Upper lobe of left lung (tissue), 6 donors: ENCODE measurements around the gene SPATA18. TPM values are rescaled to one million over a fixed set of nuclear protein-coding genes. Genes with fewer than 3 reads are reported as not detected.

Experiments
- ATAC-seq, 2 donors: fragments of 200-7000 bp; cut with Tn5 transposase; one replicate each; pipeline ENCODE4 v1.9.1; 2022; ENCODE audit warnings: mild to moderate bottlenecking in 2 of 2, moderate library complexity in 2 of 2; ENCODE audit not compliant: low FRiP score in 2 of 2
- DNase-seq, 2 donors: peaks; one replicate each; pipeline ENCODE4 v3.0.0-alpha.2; 2019 to 2020
- H3K27ac ChIP-seq, 4 donors: fragments of 200-600 bp; sonication (generic); one replicate each; pipeline ENCODE4 v1.5.1; 2016 to 2019
- H3K27me3 ChIP-seq, 4 donors: fragments of 200-600 bp; sonication (generic); one replicate each; pipeline ENCODE4 v1.5.1; 2017 to 2019
- H3K36me3 ChIP-seq, 4 donors: fragments of 200-600 bp; sonication (generic); one replicate each; pipeline ENCODE4 v1.5.1; 2016 to 2019
- H3K4me1 ChIP-seq, 4 donors: fragments of 200-600 bp; sonication (generic); one replicate each; pipeline ENCODE4 v1.5.1; 2018 to 2019
- H3K4me3 ChIP-seq, 4 donors: fragments of 200-600 bp; sonication (generic); one replicate each; pipeline ENCODE4 v1.5.1; 2017 to 2019; ENCODE audit warnings: mild to moderate bottlenecking in 2 of 4, moderate library complexity in 1 of 4
- H3K9me3 ChIP-seq, 4 donors: fragments of 200-600 bp; sonication (generic); one replicate each; pipeline ENCODE4 v1.5.1; 2018 to 2019
- EP300 ChIP-seq, 4 donors: sonication (generic); formaldehyde crosslinking; IDR thresholded peaks; one replicate each; pipeline ENCODE4 v1.5.1; 2017; ENCODE audit warnings: antibody characterized with exemption in 4 of 4, control low read depth in 2 of 4
- POLR2A ChIP-seq, 4 donors: fragments of 450-650 bp; IDR thresholded peaks; one replicate each; pipeline ENCODE4 v1.5.1; 2016 to 2017; ENCODE audit warnings: antibody characterized with exemption in 4 of 4, mild to moderate bottlenecking in 2 of 4
- POLR2AphosphoS5 ChIP-seq, 2 donors: sonication (generic); formaldehyde crosslinking; IDR thresholded peaks; one replicate each; pipeline ENCODE4 v1.5.1; 2017; ENCODE audit warnings: antibody characterized with exemption in 2 of 2
- WGBS, 2 donors: methylation state at CpG; one replicate each; pipeline ENCODE4 v1.1.5; 2017 to 2018; 5-methylcytosine and 5-hydroxymethylcytosine counted together
- total RNA-seq, 6 donors: library from RNA; depleted of rRNA in 4 of 6; stranded (reverse); fragments of >200 nt in 4 of 6; gene quantifications; one replicate each; pipeline versions ENCODE4 v1.1.0 to v1.2.1, GENCODE V29; 2016 to 2021
- TF ChIP-seq, protein P1 (sequence below), 6 experiments: fragments of 450-650 bp in 4 of 6; fragments of 200-600 bp in 2 of 6; sonication (generic) in 2 of 6; IDR thresholded peaks; one replicate each; pipeline ENCODE4 v1.5.1; 2016 to 2019; ENCODE audit warnings: antibody characterized with exemption in 6 of 6
- donor health status: DM: no; HTN: no; CAD: no; lungs with moderate emphysema.
- donor health status: DM: no; HTN: yes; CAD: no; lungs with severe emphysema.

The SPATA18 gene
- total RNA-seq, 6 donors from 2014 or later = 8.1 to 55.2 (median 15.1) TPM

DNA sequence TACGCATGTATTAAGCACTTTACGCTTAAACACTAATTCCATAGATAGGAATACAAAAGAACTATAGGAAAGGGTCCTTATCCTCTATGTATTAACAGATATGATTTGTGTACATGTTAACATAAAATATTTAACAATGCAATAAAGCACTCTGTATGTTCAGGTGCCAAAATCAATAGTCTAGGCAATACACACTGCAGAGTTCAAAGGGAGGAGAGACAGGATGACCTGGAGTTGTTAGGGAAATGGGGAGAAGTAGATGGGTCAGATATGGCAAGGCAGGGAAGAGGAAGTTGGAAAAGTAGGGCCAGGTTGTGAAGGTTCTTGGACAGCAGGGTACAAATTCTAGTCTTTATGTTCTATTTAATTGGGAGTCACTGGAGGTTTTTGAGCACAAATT is 15.9 kb upstream of the SPATA18 start:
- 96 to 99% methylated on average over 2 of the region's 2 CpGs for WGBS, 2 donors
- ATAC-seq = no peak
- H3K27me3 ChIP-seq = peaks cover 0 to 6% (median 0%) of the 10 kb centered on the region in 4 donors

DNA sequence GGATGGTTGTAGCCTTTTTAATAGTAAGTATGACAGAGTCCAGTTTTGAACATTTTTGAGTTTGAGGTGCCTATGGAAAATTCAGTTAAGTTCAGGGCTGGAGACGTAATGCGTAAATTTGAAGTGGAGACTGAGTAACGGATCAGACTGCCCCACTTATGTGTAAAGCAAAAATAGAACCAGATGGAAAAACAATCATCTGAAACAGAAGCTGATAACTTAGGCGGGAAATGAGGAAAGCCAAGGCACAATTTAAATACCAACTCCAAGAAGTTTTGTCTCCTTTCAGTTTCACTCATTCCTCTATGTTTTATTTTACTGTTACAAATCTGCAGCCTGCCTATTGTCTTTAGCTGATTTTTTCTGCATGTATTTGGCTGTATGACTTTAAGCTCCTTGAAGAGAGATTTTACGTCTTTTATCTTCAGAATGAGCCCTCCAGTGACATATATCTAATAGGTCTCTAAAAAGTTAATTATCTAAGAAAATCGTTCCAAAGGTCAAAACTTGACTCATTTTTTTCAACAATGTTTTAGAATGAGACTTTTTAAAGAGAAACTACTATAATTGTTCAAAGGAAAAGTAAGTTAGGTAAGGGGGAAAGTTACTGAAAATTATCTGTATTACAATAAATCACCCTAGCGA is 14.1 kb upstream of the SPATA18 start:
- no peak for DNase-seq
- Histone ChIP-seq H3K9me3 (no peaks in the 10 kb centered on the region), H3K36me3 (no peaks in the 10 kb centered on the region), H3K4me3 (peak overlapping the region in 3 of 4 donors; percentile 82 to 90 (median 87)), H3K27ac (no peak overlapping the region), H3K27me3 (peaks cover 0 to 6% (median 0%) of the 10 kb centered on the region in 4 donors), H3K4me1 (peaks cover 0 to 14% (median 0%) of the 10 kb centered on the region in 4 donors)
- 58% methylated on average over 7 of the region's 7 CpGs for WGBS, 2 donors
- TF ChIP-seq EP300 (IDR thresholded peaks at IDR 0.05) (no peak), POLR2A (IDR thresholded peaks at IDR 0.05) (no peak), POLR2AphosphoS5 (IDR thresholded peaks at IDR 0.05) (no peak)
- TF ChIP-seq, protein P1, sequence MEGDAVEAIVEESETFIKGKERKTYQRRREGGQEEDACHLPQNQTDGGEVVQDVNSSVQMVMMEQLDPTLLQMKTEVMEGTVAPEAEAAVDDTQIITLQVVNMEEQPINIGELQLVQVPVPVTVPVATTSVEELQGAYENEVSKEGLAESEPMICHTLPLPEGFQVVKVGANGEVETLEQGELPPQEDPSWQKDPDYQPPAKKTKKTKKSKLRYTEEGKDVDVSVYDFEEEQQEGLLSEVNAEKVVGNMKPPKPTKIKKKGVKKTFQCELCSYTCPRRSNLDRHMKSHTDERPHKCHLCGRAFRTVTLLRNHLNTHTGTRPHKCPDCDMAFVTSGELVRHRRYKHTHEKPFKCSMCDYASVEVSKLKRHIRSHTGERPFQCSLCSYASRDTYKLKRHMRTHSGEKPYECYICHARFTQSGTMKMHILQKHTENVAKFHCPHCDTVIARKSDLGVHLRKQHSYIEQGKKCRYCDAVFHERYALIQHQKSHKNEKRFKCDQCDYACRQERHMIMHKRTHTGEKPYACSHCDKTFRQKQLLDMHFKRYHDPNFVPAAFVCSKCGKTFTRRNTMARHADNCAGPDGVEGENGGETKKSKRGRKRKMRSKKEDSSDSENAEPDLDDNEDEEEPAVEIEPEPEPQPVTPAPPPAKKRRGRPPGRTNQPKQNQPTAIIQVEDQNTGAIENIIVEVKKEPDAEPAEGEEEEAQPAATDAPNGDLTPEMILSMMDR (IDR thresholded peaks at IDR 0.05) = no peak
- no peak for ATAC-seq

More for the DNA sequence above, 15.9 kb upstream of the SPATA18 start:
- Histone ChIP-seq H3K36me3 (no peaks in the 10 kb centered on the region), H3K4me3 (no peak overlapping the region), H3K4me1 (peaks cover 0 to 14% (median 0%) of the 10 kb centered on the region in 4 donors), H3K9me3 (no peaks in the 10 kb centered on the region), H3K27ac (no peak overlapping the region)
- TF ChIP-seq EP300 (IDR thresholded peaks at IDR 0.05) (no peak), POLR2A (IDR thresholded peaks at IDR 0.05) (no peak), POLR2AphosphoS5 (IDR thresholded peaks at IDR 0.05) (no peak)
- TF ChIP-seq, protein P1 (IDR thresholded peaks at IDR 0.05) = no peak
- no peak for DNase-seq

DNA sequence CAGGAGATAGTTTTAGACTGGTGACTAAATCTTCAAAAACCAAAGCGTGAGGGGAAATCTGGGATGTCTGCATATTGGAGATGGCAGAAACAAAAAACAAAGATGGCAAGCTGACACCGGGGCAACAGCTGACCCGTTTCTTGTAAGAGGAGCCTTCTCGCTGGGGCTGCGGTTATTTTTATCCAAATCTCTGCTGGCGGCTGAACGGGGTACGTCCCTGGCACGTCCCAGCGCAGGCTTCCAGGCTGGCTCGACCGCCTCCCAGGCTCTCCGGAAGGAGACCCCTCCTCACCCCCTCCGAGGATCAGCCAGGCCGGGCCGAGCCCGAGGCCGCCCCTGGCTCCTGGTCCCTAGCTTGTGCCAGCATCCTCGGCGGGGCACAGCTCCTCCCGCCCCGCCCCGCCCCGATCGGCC is 13.4 kb upstream of the SPATA18 start:
- peaks cover 0 to 6% (median 0%) of the 10 kb centered on the region in 4 donors for H3K27me3 ChIP-seq
- H3K27ac ChIP-seq = peak overlapping the region; percentile 17 to 85 (median 56)
- ATAC-seq (peak in 1 of 2 donors; percentile 46), DNase-seq (no peak)
- TF ChIP-seq POLR2AphosphoS5 (IDR thresholded peaks at IDR 0.05) = no peak
- no peak for TF ChIP-seq EP300 (IDR thresholded peaks at IDR 0.05)
- TF ChIP-seq POLR2A (IDR thresholded peaks at IDR 0.05) = no peak
- TF ChIP-seq, protein P1 (IDR thresholded peaks at IDR 0.05) = no peak
- 1% methylated on average over 10 to 11 of the region's 25 CpGs for WGBS, 2 donors
- no peaks in the 10 kb centered on the region for H3K36me3 ChIP-seq
- peak overlapping the region; percentile 76 to 90 (median 84) for H3K4me3 ChIP-seq
- peaks cover 0 to 14% (median 0%) of the 10 kb centered on the region in 4 donors for H3K4me1 ChIP-seq
- no peaks in the 10 kb centered on the region for H3K9me3 ChIP-seq

DNA sequence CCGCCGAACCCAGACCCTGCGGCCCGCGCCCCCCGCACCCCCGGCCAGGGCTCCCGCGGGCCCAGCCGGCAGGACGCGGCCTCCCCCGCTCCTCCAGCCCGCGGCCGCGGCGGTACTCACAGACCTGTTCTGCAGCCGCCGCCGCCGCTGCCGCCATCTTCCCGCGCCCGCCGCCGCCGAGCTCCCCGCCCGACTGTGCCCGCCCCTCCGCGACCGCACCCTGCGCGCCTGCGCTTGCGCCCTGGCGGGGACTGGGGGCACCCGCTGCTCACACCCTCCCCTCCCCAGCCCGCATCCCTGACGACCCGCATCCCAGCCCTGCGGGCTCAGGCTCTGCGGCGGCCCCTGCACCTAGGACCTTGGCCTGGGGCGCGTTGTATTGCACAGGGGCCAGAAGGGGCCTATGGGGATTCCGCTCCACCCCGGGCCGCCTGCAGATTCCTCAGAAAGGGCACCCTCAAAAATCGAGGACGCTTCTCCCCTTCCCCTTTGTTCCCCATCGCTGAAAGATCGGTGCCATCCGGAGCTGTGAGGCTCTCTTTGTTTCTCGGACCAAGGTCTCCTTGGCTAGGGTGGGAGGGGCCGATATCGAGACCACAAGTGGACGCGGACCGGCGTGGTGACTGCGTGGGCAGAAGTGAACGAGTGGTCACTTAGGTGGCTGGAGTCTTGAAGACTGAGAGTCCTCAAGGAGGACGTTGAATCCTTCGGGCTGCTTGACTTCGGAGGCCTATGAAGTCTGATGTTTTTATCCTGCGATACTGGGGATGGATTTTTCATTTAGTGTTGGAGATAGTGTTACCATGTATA is 12.8 kb upstream of the SPATA18 start, which contains the start of gene SGCB:
SGCB (minus strand) TSS at position 197 of the 810 bp plus-strand sequence; CDS start at position 157, 40 bp downstream.
- peaks cover 0 to 6% (median 0%) of the 10 kb centered on the region in 4 donors for H3K27me3 ChIP-seq
- peak; percentile 38 to 96 for ATAC-seq
- H3K36me3 ChIP-seq = no peaks in the 10 kb centered on the region
- DNase-seq = peak; percentile 56 to 95
- 9 to 11% methylated on average over 12 to 23 of the region's 70 CpGs for WGBS, 2 donors
- TF ChIP-seq POLR2AphosphoS5 (IDR thresholded peaks at IDR 0.05) (no peak), EP300 (IDR thresholded peaks at IDR 0.05) (no peak), POLR2A (IDR thresholded peaks at IDR 0.05) (peak in 1 of 4 donors; percentile 51)
- TF ChIP-seq, protein P1 (IDR thresholded peaks at IDR 0.05) = peak in 2 of 6 experiments; percentile 11 to 22
- peak within 1 kb of the TSS; percentile 76 to 90 (median 84) for H3K4me3 ChIP-seq
- no peaks in the 10 kb centered on the region for H3K9me3 ChIP-seq
- H3K27ac ChIP-seq = peak within 1 kb of the TSS; percentile 17 to 85 (median 56)
- H3K4me1 ChIP-seq = peaks cover 0 to 14% (median 0%) of the 10 kb centered on the region in 4 donors
